HG03108 (cell line): Measurements from ENCODE around the gene GLI1.
"Not testable (repeated sequence)": the region's sequence is repeated elsewhere in the genome, so short reads cannot be mapped to it uniquely, and the experiment has no call there.

Source experiments
- ATAC-seq: cut with Tn5 transposase; IDR thresholded peaks from one replicate; pipeline ENCODE4 v1.9.1; 2021; ENCODE audit warnings: moderate library complexity; ENCODE audit not compliant: unreplicated experiment

The GLI1 gene

DNA sequence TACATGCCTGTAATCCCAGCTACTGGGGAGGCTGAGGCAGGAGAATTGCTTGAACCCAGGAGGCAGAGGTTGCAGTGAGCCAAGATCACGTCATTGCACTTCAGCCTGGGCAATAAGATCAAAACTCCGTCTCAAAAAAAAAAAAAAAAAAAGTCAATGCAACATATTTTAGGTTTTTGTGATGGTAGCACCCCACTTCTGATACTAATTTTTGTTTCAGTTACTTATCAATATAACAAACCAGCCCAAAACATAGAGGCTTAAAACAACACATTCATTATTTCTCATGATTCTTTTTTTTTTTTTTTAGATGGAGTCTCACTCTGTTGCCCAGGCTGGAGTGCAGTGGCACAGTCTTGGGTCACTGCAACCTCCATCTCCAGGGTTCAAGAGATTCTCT lies 18.2 kb upstream of the GLI1 start:
- ATAC-seq, result not testable (repeated sequence)

DNA sequence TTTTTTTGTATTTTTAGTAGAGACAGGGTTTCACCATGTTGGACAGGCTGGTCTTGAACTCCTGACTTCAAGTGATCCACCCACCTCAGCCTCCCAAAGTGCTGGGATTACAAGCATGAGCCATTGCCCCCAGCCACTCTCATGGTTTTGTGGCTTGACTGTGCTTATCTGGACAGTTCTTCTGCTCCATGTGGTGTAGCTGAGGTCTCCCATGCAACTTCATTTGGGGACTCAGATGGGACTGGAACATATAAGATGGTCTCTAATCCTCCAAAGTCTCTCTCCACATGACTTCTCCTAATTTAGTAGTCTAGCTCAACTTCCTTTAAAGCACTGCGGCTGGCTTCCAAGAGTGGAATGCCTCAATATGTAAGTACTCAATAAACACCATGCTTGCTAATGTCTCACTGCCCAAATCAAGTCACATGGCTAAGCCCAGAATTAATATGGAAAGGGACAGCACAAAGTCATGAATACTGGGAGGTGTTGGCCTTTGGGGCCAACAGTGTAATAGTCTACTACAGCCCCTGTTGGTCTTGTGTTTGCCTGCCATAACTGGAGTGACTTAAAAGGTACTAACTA lies 17.6 kb upstream of the GLI1 start:
- ATAC-seq, result no peak

DNA sequence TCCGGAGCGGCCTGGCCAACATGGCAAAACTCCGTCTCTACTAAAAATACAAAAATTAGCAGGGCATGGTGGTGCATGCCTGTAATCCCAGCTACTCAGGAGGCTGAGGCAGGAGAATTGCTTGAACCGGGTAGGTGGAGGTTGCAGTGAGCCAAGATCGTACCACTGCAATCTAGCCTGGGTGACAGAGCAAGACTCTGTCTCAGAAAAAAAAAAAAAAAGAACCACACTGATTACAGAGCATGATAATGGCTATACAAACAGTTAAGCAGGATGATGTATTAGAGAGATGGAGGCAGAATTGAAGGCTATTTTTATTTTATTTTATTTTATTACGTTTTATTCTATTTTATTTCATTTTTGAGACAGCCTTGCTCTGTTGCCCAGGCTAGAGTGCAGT lies 15.2 kb upstream of the GLI1 start:
- ATAC-seq, result not testable (repeated sequence)

DNA sequence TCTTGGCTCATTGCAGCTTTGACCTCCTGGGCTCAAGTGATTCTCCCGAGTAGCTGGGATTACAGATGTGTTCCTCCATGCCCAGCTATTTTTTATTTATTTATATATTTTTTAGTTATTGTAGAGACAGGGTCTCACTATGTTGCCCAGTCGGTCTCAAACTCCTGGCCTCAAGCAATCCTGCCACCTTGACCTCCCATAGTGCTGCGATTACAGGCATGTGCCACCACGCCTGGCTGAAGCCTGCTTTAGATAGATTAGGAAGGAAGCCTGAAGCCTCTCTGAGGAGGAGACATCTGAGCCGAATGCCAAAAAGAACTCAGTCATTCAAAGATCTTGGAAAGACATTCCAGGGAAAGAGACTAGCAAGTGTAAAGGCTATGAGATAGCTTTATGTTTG lies 14.8 kb upstream of the GLI1 start:
- ATAC-seq, result no peak

DNA sequence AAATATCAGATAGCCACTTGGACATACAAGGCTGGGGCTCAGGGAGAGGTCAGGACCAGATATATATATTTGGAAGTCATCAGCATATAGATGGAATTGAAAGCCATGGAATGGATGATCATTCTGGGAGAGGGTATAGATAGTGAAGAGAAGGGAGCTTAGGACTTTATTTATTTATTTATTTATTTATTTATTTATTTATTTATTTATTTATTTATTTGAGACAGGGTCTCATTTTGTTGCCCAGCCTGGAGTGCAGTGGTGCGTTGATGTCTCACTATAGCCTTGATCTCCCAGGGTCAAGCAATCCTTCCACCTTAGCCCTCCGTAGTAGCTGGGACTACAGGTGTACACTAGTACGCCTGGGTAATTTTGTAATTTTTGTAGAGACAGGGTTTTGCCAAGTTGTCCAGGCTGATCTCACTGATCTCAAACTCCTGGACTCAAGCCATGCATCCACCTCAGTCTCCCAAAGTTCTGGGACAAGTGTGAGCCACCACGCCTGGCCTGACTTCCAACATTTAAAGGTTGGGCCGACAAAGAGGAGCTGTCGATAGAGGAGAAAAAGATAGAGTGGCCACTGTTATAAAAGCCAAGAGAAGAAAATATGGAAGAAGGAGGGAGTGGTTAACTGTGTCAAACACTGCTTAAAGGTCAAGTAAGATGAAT lies 13.2 kb upstream of the GLI1 start:
- ATAC-seq, result no peak

DNA sequence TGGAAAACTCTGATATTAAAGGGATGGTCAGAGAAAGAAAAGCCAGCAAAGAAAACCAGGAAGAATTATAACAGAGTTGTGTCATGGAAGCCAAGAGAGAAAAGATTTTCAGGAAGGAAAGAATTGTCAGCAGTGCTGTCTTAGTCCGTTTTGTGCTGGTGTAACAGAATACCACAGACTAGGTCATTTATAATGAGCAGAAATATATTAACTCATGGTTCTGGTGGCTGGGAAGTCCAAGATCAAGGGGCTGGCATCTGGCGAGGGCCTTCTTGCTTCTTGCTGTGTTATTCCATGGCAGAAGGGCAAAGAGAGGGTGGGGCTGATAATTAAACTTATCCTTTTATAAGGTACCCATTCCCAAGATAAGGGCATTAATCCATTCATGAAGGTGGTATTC lies 10.9 kb upstream of the GLI1 start:
- ATAC-seq, result no peak

DNA sequence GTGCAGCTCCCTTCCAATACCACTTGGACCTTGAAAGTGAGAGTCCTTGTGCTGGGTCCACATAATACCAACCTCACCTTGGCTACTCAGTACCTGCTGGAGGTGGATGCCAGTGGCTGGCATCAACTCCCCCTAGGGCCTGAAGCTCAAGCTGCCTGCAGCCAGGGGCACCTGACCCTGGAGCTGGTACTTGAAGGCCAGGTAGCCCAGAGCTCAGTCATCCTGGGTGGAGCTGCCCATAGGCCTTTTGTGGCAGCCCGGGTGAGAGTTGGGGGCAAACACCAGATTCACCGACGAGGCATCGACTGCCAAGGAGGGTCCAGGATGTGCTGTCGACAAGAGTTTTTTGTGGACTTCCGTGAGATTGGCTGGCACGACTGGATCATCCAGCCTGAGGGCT lies 10.2 kb upstream of the GLI1 start:
- ATAC-seq, result no peak

DNA sequence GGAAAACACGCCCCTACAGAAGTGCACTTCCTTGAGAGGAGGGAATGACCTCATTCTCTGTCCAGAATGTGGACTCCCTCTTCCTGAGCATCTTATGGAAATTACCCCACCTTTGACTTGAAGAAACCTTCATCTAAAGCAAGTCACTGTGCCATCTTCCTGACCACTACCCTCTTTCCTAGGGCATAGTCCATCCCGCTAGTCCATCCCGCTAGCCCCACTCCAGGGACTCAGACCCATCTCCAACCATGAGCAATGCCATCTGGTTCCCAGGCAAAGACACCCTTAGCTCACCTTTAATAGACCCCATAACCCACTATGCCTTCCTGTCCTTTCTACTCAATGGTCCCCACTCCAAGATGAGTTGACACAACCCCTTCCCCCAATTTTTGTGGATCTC lies 9.5 kb upstream of the GLI1 start:
- no peak for ATAC-seq

DNA sequence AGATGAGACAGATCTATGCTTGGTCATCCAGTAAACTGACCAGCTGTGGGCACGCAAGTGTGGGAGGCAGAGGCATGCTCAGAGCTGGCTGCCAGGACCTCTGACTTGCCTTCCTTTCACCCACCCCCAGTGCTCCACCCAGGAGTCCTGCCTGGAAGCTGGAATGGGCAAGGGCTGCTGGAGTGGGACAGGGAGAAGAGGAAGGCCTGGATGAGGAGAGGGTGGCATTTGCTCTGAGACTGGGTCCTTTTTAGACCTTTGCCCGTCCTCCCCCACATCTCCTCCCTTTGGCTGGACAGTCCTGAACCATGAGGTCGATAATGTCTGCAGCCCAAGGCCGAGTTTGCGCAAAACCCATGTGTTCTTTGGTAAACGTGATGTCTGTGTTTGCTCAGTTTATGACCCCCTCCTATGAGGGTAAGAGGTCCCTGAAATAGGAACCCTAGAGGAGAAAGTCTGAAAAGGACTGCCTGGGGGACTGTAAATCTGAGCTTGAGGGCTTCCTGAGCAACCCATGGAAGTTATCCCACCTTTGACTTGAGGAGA lies 8.3 kb upstream of the GLI1 start:
- ATAC-seq, result no peak

DNA sequence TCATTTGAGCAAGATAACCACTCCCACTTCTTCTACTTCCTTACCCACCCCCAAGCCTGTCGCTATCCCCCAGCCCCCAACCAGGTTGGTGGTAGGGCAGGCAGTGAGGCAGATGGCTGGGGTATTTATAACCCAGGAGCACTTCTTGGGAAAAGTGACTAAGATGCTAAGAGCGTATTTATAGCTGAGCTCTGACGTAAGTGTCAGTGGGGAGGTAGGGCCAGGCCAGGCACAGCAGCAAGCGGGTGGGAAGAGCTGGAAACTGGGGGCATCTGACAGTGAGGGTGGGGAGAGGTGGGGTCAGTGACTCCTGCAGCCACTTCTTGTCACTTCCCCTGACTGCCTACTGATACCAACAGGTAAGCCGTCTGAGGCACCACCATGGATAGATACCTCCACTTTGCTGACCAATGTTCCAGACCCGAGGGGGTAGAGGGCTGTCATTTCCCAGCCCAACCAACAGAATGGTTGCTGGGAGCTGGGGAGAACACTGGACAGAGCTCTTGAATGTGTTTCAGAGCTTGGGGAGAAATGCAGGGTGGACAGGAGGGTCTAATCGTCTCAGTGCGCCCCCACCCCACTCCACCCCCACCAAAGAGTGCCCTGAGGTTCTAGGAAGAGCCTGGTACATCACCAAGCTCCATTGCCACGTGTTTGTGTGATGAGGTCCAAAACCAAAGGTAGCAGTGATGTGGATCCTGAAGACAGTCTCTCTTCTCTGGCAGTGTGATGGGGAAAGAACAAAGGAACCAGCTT lies 7.2 kb upstream of the GLI1 start:
- ATAC-seq, result no peak

DNA sequence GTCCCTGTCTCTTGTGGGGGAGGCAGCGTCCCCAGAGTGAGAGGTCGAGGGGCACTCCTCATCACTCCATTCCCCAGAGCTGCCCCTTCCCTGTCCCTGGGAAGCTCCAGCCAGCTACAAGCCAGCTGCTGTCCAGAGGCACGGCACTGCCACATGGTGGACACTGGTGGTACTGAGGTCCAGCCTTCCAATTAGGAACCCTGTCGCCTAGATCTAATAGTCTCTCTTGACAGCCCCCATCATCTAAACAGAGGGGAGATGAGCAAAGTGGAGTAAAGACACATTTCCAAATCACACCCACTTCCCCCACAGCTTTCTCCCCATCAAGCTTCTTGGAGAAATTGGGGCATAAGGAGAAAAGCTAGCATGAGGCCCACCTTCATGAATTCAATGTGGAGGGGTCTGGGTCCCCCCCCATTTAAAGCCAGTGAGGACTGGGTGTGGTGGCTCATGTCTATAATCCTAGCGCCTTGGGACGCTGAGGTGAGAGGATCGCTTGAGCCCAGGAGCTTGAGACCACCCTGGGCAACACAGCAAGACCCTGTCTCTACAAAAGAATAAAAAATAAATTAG lies 6.6 kb upstream of the GLI1 start:
- peak; percentile 50 for ATAC-seq

DNA sequence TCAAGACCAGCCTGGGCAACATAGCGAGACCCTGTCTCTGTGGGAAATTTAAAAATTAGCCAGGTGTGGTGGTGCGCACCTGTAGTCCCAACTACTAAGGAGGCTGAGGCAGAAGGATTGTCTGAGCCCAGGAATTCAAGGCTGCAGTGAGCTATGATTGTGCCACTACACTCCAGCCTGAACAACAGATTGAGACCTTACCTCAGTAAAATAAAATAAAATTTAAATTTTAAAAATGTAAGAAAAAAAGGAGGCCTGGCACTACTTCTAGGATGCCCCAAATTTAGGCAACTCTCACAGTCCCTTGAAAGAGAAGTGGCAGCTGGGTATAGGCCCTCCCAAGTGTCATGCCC lies 5.4 kb upstream of the GLI1 start:
- no peak for ATAC-seq

DNA sequence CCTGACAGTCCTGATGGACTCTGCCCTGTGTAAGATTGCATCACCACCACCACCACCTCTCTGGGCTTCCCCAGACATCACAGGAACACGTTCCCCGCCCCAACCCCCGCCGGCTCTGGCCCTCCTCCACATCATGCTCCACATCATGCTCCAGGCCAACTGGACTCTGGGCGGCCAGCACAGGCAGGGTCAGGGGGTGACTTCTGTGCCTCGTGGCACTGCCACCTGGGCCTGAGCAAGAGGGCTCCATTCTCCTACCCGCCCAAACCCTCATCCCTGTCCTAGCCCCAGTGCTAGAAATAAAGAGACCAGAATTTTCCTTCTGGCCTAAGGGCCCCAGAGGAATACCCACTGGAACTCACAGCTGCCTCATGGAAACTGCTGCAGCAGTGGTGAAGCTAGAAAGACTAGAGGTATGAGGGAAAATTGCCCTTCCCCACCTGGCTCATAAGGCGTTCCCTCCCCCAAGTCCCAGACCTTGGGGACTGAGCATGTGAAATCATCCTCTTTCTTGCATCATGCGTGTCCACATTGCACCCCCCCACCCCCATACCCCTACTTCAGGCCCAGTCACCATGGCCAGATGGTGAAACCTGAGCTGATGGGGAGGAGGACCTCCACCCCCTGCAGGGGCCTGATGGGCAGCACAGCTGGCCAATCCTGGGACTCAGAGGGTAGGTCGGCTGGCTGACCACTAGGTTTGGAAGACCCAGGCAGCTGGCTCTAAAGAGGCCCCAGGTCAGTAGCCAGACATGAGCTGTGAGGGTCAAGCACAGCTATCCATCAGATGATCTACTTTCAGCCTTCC lies 4.8 kb upstream of the GLI1 start, which contains the start of gene INHBE:
TSS of gene INHBE (plus strand) at position 742 of the 808 bp plus-strand sequence. CDS start 230 bp downstream, outside the sequence.
- ATAC-seq, result no peak

DNA sequence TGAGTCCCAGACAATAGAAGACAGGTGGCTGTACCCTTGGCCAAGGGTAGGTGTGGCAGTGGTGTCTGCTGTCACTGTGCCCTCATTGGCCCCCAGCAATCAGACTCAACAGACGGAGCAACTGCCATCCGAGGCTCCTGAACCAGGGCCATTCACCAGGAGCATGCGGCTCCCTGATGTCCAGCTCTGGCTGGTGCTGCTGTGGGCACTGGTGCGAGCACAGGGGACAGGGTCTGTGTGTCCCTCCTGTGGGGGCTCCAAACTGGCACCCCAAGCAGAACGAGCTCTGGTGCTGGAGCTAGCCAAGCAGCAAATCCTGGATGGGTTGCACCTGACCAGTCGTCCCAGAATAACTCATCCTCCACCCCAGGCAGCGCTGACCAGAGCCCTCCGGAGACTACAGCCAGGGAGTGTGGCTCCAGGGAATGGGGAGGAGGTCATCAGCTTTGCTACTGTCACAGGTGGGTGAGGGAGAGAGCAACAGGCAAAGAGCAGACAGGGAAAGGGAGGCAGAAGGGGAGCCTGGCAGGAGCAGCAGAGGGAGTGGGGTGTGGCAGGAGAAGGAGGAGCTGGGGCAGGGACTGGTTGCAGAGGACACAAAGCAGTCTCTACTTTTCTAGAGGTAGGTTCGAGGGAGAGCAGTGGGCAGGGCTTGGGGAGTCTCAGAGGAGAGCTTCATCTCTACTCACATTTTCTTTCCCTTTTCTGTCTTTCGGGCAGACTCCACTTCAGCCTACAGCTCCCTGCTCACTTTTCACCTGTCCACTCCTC lies 4.0 kb upstream of the GLI1 start:
- ATAC-seq, result no peak

DNA sequence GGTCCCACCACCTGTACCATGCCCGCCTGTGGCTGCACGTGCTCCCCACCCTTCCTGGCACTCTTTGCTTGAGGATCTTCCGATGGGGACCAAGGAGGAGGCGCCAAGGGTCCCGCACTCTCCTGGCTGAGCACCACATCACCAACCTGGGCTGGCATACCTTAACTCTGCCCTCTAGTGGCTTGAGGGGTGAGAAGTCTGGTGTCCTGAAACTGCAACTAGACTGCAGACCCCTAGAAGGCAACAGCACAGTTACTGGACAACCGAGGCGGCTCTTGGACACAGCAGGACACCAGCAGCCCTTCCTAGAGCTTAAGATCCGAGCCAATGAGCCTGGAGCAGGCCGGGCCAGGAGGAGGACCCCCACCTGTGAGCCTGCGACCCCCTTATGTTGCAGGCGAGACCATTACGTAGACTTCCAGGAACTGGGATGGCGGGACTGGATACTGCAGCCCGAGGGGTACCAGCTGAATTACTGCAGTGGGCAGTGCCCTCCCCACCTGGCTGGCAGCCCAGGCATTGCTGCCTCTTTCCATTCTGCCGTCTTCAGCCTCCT lies 3.4 kb upstream of the GLI1 start:
- ATAC-seq, result no peak

DNA sequence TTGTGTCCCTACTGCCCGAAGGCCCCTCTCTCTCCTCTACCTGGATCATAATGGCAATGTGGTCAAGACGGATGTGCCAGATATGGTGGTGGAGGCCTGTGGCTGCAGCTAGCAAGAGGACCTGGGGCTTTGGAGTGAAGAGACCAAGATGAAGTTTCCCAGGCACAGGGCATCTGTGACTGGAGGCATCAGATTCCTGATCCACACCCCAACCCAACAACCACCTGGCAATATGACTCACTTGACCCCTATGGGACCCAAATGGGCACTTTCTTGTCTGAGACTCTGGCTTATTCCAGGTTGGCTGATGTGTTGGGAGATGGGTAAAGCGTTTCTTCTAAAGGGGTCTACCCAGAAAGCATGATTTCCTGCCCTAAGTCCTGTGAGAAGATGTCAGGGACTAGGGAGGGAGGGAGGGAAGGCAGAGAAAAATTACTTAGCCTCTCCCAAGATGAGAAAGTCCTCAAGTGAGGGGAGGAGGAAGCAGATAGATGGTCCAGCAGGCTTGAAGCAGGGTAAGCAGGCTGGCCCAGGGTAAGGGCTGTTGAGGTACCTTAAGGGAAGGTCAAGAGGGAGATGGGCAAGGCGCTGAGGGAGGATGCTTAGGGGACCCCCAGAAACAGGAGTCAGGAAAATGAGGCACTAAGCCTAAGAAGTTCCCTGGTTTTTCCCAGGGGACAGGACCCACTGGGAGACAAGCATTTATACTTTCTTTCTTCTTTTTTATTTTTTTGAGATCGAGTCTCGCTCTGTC lies 2.7 kb upstream of the GLI1 start:
- ATAC-seq, result no peak

DNA sequence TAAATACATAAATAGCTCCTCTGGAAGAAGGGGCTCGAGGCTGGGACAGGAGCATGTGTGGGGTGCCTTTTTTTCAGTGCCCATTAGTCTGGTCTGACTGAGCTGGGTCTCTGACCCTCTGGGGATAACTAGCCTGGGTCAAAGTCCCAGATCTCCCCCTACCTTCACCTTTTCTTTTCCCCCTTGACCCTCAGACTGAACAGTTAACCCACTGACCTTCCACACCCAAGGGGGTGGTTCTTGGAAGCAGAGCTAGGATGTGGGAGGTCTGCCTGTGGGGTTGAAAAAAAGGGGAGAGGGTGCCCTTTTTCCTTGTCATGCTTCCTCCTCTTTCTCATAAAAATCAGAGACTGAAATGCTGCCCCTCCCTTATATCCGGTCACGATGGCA lies 925 bp upstream of the GLI1 start:
- no peak for ATAC-seq

DNA sequence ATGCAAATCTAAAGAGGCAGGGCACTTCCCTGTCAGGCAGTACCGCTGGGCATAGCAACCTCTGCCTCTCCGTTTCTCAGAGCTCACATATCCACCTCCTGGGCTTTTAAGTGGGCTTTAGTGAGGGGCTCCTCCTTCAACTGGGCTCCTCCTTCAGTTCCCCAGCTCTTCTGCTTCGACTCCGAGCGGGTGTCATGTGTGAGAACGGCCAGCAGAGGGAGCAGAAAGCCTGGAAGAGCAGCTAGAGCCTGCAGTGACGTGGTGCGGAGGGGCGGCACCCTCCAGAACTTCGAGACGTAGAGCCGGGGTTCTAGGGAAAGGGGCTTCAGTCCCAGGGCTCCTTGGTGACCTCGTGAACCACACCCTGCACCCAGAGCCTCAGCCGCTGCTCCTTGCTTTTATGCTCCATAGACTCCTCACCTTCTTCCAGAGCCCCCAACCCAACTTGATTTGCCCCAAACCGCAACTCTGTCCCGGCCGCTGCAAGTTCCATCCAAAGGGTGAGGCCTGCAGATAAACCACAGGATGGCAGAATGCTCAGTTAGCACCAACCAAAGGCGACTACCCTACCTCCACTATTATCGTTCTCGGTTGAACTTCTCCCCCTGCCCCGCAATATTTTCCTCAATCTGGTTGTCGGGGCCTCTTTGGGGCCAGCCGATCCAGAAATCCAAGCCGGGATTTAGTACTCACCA lies 383 bp upstream of the GLI1 start:
- peak; percentile 48 for ATAC-seq

DNA sequence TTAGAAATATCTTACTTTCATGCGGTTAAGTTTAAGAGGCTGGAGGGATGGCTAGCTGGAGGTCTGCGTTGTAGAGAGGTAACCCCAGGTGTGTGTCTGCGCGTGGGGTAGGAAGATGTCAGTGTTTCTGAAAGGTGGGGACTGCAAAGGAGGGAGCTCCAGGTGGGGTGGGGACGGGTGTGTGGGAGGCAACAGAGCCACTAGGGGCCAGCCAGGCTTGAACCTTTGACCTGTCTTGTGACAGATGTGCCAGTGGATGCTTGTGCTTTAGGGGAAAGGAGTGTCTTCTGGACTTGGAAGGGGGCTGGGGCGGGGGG lies 841 bp downstream of the GLI1 start:
- ATAC-seq, result no peak
